Nephron (organoid): ENCODE measurements around the gene KLHL25.
A peak's percentile ranks its signal among the peaks of the same experiment; 100 is the strongest.

ENCODE experiments used
- H3K27ac Mint-ChIP-seq, 3 experiments: 2 replicates each; pipeline ENCODE4 v1.8.0; 2020; ENCODE audit warnings: mixed read lengths in 3 of 3, mild to moderate bottlenecking in 2 of 3, moderate library complexity in 1 of 3
- H3K27me3 Mint-ChIP-seq: 2 replicates; pipeline ENCODE4 v1.8.0; 2021; ENCODE audit warnings: low read depth, mild to moderate bottlenecking, moderate library complexity, mixed read lengths
- H3K36me3 Mint-ChIP-seq: 2 replicates; pipeline ENCODE4 v1.8.0; 2020; ENCODE audit warnings: low read depth, mixed read lengths
- H3K4me1 Mint-ChIP-seq: 2 replicates; pipeline ENCODE4 v1.8.0; 2020; ENCODE audit warnings: mixed read lengths
- H3K4me3 Mint-ChIP-seq, 3 experiments: 2 replicates each; pipeline ENCODE4 v1.8.0; 2020; ENCODE audit warnings: mild to moderate bottlenecking in 3 of 3, mixed read lengths in 3 of 3, moderate library complexity in 2 of 3
- H3K9me3 Mint-ChIP-seq: 2 replicates; pipeline ENCODE4 v1.8.0; 2020; ENCODE audit warnings: mixed read lengths
- CTCF ChIP-seq, 3 experiments: fragments of 200-600 bp; sonication (generic); IDR thresholded peaks; one replicate each; pipeline ENCODE4 v1.5.0; 2021; ENCODE audit warnings: antibody characterized with exemption in 3 of 3; ENCODE audit not compliant: unreplicated experiment in 3 of 3

Gene KLHL25

GRCh38 chr15:85766001-85766831, 28.5 kb downstream of the KLHL25 start:
- H3K27me3 Mint-ChIP-seq: no peaks in the 10 kb centered on the region
- H3K4me3 Mint-ChIP-seq: peak overlapping the region in 2 of 3 experiments; percentile 21 to 46
- H3K9me3 Mint-ChIP-seq: no peaks in the 10 kb centered on the region
- H3K4me1 Mint-ChIP-seq: peaks cover 55% of the 10 kb centered on the region
- TF ChIP-seq CTCF (IDR thresholded peaks at IDR 0.05; ENCODE audit: unreplicated experiment in 3 of 3): no peak
- H3K27ac Mint-ChIP-seq: peak overlapping the region; percentile 71 to 93 (median 93)
- peaks cover 22% of the 10 kb centered on the region for H3K36me3 Mint-ChIP-seq

GRCh38 chr15:85764649-85765277, 30.0 kb downstream of the KLHL25 start:
- Mint-ChIP-seq H3K4me3 (no peak overlapping the region), H3K4me1 (peaks cover 45% of the 10 kb centered on the region)

GRCh38 chr15:85763673-85764633, 30.8 kb downstream of the KLHL25 start:
- no peak for TF ChIP-seq CTCF (IDR thresholded peaks at IDR 0.05; ENCODE audit: unreplicated experiment in 3 of 3)
- Mint-ChIP-seq H3K4me1 (peaks cover 45% of the 10 kb centered on the region), H3K27ac (peak overlapping the region; percentile 41 to 82 (median 61)), H3K27me3 (no peaks in the 10 kb centered on the region), H3K4me3 (no peak overlapping the region), H3K36me3 (peaks cover 15% of the 10 kb centered on the region), H3K9me3 (no peaks in the 10 kb centered on the region)

More at GRCh38 chr15:85764649-85765277, 30.0 kb downstream of the KLHL25 start:
- H3K36me3 Mint-ChIP-seq: peaks cover 16% of the 10 kb centered on the region
- H3K9me3 Mint-ChIP-seq: no peaks in the 10 kb centered on the region
- H3K27ac Mint-ChIP-seq: peak overlapping the region in 2 of 3 experiments; percentile 61 to 71
- TF ChIP-seq CTCF (IDR thresholded peaks at IDR 0.05; ENCODE audit: unreplicated experiment in 3 of 3): no peak
- no peaks in the 10 kb centered on the region for H3K27me3 Mint-ChIP-seq

- Mint-ChIP-seq H3K4me1 (peaks cover 45% of the 10 kb centered on the region), H3K27ac (peak overlapping the region; percentile 21 to 86 (median 61)), H3K4me3 (no peak overlapping the region), H3K9me3 (no peaks in the 10 kb centered on the region), H3K27me3 (no peaks in the 10 kb centered on the region), H3K36me3 (peaks cover 10% of the 10 kb centered on the region)
- no peak for TF ChIP-seq CTCF (IDR thresholded peaks at IDR 0.05; ENCODE audit: unreplicated experiment in 3 of 3)
These were observed 31.6 kb downstream of the KLHL25 start for GRCh38 chr15:85763157-85763556.

GRCh38 chr15:85762756-85763127, 32.0 kb downstream of the KLHL25 start:
- Mint-ChIP-seq H3K27me3 (no peaks in the 10 kb centered on the region), H3K4me3 (no peak overlapping the region), H3K9me3 (no peaks in the 10 kb centered on the region), H3K27ac (peak overlapping the region in 2 of 3 experiments; percentile 61 to 86), H3K36me3 (peaks cover 11% of the 10 kb centered on the region), H3K4me1 (peaks cover 45% of the 10 kb centered on the region)
- TF ChIP-seq CTCF (IDR thresholded peaks at IDR 0.05; ENCODE audit: unreplicated experiment in 3 of 3): no peak
